Heart left ventricle (tissue), 16 donors: Measurements from ENCODE around the gene STRIT1. TPM values are rescaled to one million over a fixed set of nuclear protein-coding genes. Genes with fewer than 3 reads are reported as not detected.
"Not testable (repeated sequence)": the region's sequence is repeated elsewhere in the genome, so short reads cannot be mapped to it uniquely, and the experiment has no call there.

ENCODE experiments used
- ATAC-seq, 4 donors: fragments of 200-7000 bp; cut with Tn5 transposase; one replicate each; pipeline ENCODE4 v1.9.1; 2020 to 2022; ENCODE audit warnings: moderate library complexity in 4 of 4, mild to moderate bottlenecking in 3 of 4, moderate number of reproducible peaks in 1 of 4
- DNase-seq, 5 donors: peaks; one replicate each; pipeline ENCODE4 v3.0.0-alpha.2; 2020
- H3K27ac ChIP-seq, 12 donors: fragments of 200-600 bp; sonication (generic) in 4 of 12; one replicate each; pipeline versions ENCODE4 v1.5.0 to v1.8.0; 2016 to 2022; ENCODE audit warnings: mild to moderate bottlenecking in 2 of 12
- H3K27me3 ChIP-seq, 9 donors: fragments of 200-600 bp; sonication (generic) in 2 of 9; one replicate each; pipeline versions ENCODE4 v1.5.1 to v1.8.0; 2016 to 2022; ENCODE audit warnings: mild to moderate bottlenecking in 3 of 9
- H3K36me3 ChIP-seq, 9 donors: fragments of 200-600 bp; sonication (generic) in 2 of 9; one replicate each; pipeline versions ENCODE4 v1.5.0 to v1.8.0; 2018 to 2022; ENCODE audit warnings: mild to moderate bottlenecking in 2 of 9
- H3K4me1 ChIP-seq, 12 donors: fragments of 200-600 bp; sonication (generic) in 4 of 12; one replicate each; pipeline versions ENCODE4 v1.5.0 to v1.8.0; 2016 to 2022; ENCODE audit warnings: mild to moderate bottlenecking in 3 of 12
- H3K4me3 ChIP-seq, 12 donors: fragments of 200-600 bp; sonication (generic) in 4 of 12; one replicate each; pipeline versions ENCODE4 v1.5.0 to v1.8.0; 2017 to 2022; ENCODE audit warnings: mild to moderate bottlenecking in 9 of 12, moderate library complexity in 4 of 12
- H3K9me3 ChIP-seq, 12 donors: fragments of 200-600 bp; sonication (generic) in 4 of 12; one replicate each; pipeline versions ENCODE4 v1.5.0 to v1.8.0; 2016 to 2022; ENCODE audit warnings: mild to moderate bottlenecking in 1 of 12
- CTCF ChIP-seq, 12 donors: fragments of 200-600 bp; sonication (generic) in 4 of 12; IDR thresholded peaks; one replicate each; pipeline versions ENCODE4 v1.5.0 to v1.8.0; 2018 to 2022; ENCODE audit warnings: antibody characterized with exemption in 12 of 12, mild to moderate bottlenecking in 5 of 12
- POLR2A ChIP-seq, 2 donors: fragments of 450-650 bp; IDR thresholded peaks; one replicate each; pipeline ENCODE4 v1.6.1; 2017; ENCODE audit warnings: antibody characterized with exemption in 2 of 2, mild to moderate bottlenecking in 2 of 2, moderate library complexity in 2 of 2
- WGBS, 4 donors: extraction: QIAGEN DNeasy Blood & Tissue Kit in 2 of 4; methylation state at CpG; one replicate each; pipeline versions ENCODE4 v1.1.5 to v1.1.7; 2013 to 2018; 5-methylcytosine and 5-hydroxymethylcytosine counted together
- intact Hi-C, 10 donors: fragments of 100-400 bp; cut with DNase I; formaldehyde crosslinking; loops; one replicate each; pipeline versions ENCODE4 v1.11.1 to v1.14.2; 2022
- polyA plus RNA-seq, 2 donors: library from polyadenylated mRNA; stranded (reverse); fragments of 200-250 nt; gene quantifications; one replicate each; pipeline ENCODE4 v1.2.3, GENCODE V29; 2013
- total RNA-seq, 9 donors: library from RNA; depleted of rRNA in 2 of 9; stranded (reverse); fragments of >200 nt in 2 of 9; fragmentation: NEBNext Ultra II Directional in 3 of 9; extraction: Animal tissue kit (Norgen Biotek cat#: 25700) in 3 of 9; gene quantifications; one replicate each; pipeline versions ENCODE4 v1.1.0 to v1.2.4, GENCODE V29; 2016 to 2023
- donor health status: ischemic (EF 13 %, LVEDD 7.1; RV severe dilation, severe dysfunction).
- donor health status: healthy with polysubstance abuse.
- donor health status: DM: no; HTN: yes; CAD: no.
- donor health status: DM: no; HTN: no; CAD: no.
- donor health status: ischemic (EF 25% LVEDD 6.9; RV normal size, moderate dysfunction).
- donor health status: ischemic (EF 25% LVEDD 5.7; RV mildly dilated, moderate dysfunction).
- donor health status: healthy.
- donor health status: DM: yes; HTN: yes; CAD: no.
- donor health status: ischemic (EF 35%, LVEDD 5.7; RV mildly dilated, moderate dysfunction).
- donor health status: nonischemic (EF 11% LVEDD 7.7; RV severe dilation, severe dysfunction).
- donor health status: DM: yes; HTN: yes; CAD: no.
- donor health status: PGD.
- donor health status: ischemic (EF 29% LVEDD 5.4; RV normal size, mild dysfunction).
- donor health status: nonischemic (EF 23%, LVEDD 6.1; RV moderate dilation, normal function).

STRIT1 gene
- total and polyA plus RNA-seq, 11 donors, result 0.18 to 12.0 (median 1.6) TPM

GRCh38 chr3:155283092-155284056 lies 10.1 kb downstream of the STRIT1 start:
- intact Hi-C loops, result no loop called here
- WGBS, 4 donors, result 82 to 86% (median 84%) methylated on average over 8 of the region's 8 CpGs

GRCh38 chr3:155282385-155283091 lies 10.9 kb downstream of the STRIT1 start:
- 86 to 91% (median 89%) methylated on average over 6 of the region's 6 CpGs for WGBS, 4 donors

More at GRCh38 chr3:155283092-155284056, 10.1 kb downstream of the STRIT1 start:
- ATAC-seq (no peak), DNase-seq (no peak)
- Histone ChIP-seq H3K27me3 (no peaks in the 10 kb centered on the region), H3K27ac (no peak overlapping the region), H3K4me1 (no peaks in the 10 kb centered on the region), H3K36me3 (no peaks in the 10 kb centered on the region), H3K9me3 (no peaks in the 10 kb centered on the region), H3K4me3 (no peak overlapping the region)
- TF ChIP-seq POLR2A (IDR thresholded peaks at IDR 0.05) (no peak), CTCF (IDR thresholded peaks at IDR 0.05) (no peak)

GRCh38 chr3:155281912-155282311 lies 11.6 kb downstream of the STRIT1 start:
- Histone ChIP-seq H3K27me3 (no peaks in the 10 kb centered on the region), H3K27ac (no peak overlapping the region), H3K4me1 (no peaks in the 10 kb centered on the region), H3K36me3 (no peaks in the 10 kb centered on the region), H3K4me3 (no peak overlapping the region), H3K9me3 (no peaks in the 10 kb centered on the region)
- no peak for TF ChIP-seq CTCF (IDR thresholded peaks at IDR 0.05)
- TF ChIP-seq POLR2A (IDR thresholded peaks at IDR 0.05), result no peak
- no peak for DNase-seq
- WGBS, 4 donors, result 81 to 86% (median 84%) methylated on average over 2 of the region's 2 CpGs
- no peak for ATAC-seq
- intact Hi-C loops, result no loop called here

More at GRCh38 chr3:155282385-155283091, 10.9 kb downstream of the STRIT1 start:
- no peak for DNase-seq
- intact Hi-C loops, result no loop called here
- H3K9me3 ChIP-seq, result no peaks in the 10 kb centered on the region
- H3K36me3 ChIP-seq, result no peaks in the 10 kb centered on the region
- no peak for ATAC-seq
- H3K4me1 ChIP-seq, result no peaks in the 10 kb centered on the region
- H3K27me3 ChIP-seq, result no peaks in the 10 kb centered on the region
- H3K27ac ChIP-seq, result no peak overlapping the region
- no peak for TF ChIP-seq CTCF (IDR thresholded peaks at IDR 0.05)
- TF ChIP-seq POLR2A (IDR thresholded peaks at IDR 0.05), result no peak
- no peak overlapping the region for H3K4me3 ChIP-seq

GRCh38 chr3:155276089-155276488 lies 17.4 kb downstream of the STRIT1 start:
- H3K27me3 ChIP-seq, H3K27ac ChIP-seq, H3K9me3 ChIP-seq, H3K4me3 ChIP-seq, DNase-seq, ATAC-seq, intact Hi-C loops, H3K4me1 ChIP-seq, H3K36me3 ChIP-seq: not testable (repeated sequence)
- WGBS, 4 donors, result 66 to 72% (median 69%) methylated on average over 6 of the region's 6 CpGs

DNA sequence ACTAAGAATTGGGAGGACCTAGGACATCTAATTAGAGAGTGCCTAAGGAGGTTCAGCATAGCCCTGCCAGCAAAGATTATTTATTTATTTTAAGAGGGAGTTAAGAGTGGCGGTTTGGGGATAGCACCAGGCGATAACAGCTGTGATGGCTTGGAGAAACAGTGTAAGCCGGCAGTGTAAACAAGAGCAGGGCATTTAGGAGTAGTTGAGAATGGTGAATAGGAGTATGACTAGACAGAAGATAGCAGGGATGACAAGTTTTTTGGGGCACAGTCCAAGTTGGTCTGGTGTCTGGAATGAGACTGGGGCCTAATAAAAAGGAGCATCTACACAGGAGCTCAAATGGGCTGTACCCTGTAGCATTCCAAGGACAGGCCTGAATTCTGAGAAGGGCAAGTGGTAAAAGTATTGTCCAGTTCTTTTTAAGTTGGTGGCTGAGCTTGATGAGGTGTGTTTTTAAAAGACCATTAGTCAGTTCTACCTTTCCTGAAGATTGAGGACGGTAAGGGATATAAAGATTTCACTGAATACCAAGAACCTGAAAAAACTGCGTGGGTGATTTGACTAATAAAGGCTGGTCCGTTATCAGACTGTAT lies 18.2 kb downstream of the STRIT1 start:
- H3K27me3 ChIP-seq, H3K36me3 ChIP-seq, H3K9me3 ChIP-seq, ATAC-seq, intact Hi-C loops, DNase-seq, H3K27ac ChIP-seq, H3K4me3 ChIP-seq, H3K4me1 ChIP-seq: not testable (repeated sequence)
- 77 to 82% (median 79%) methylated on average over 6 of the region's 6 CpGs for WGBS, 4 donors

DNA sequence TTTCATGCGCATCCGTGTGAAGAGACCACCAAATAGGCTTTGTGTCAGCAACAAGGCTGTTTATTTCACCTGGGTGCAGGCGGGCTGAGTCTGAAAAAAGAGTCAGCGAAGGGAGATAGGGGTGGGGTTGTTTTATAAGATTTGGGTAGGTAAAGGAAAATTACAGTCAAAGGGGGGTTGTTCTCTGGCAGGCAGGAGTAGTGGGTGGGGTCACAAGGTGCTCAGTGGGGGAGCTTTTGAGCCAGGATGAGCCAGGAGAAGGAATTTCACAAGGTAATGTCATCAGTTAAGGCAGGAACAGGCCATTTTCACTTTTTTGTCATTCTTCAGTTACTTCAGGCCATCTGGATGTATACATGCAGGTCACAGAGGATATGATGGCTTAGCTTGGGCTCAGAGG lies 19.0 kb downstream of the STRIT1 start:
- H3K4me3 ChIP-seq, H3K27me3 ChIP-seq, intact Hi-C loops, H3K4me1 ChIP-seq, DNase-seq, H3K9me3 ChIP-seq, H3K27ac ChIP-seq, ATAC-seq, H3K36me3 ChIP-seq: not testable (repeated sequence)
- 86 to 89% (median 88%) methylated on average over 4 of the region's 4 CpGs for WGBS, 4 donors
